ENCODE results near the gene SLC22A5.

GRCh38 chr5:132392411-132392810, 22.9 kb downstream of the SLC22A5 start:
- no peak for TF ChIP-seq CTCF (IDR thresholded peaks at IDR 0.05)
- TF ChIP-seq POLR2A (IDR thresholded peaks at IDR 0.05): no peak

Data from Peyer's patch (tissue), 4 donors.